ENCODE data around the gene CDC42BPA. TPM values are rescaled to one million over a fixed set of nuclear protein-coding genes. Genes with fewer than 3 reads are reported as not detected.

The CDC42BPA gene
- total RNA-seq, 4 donors from 2014 or later, result 49.0 to 102 (median 54.2) TPM

DNA sequence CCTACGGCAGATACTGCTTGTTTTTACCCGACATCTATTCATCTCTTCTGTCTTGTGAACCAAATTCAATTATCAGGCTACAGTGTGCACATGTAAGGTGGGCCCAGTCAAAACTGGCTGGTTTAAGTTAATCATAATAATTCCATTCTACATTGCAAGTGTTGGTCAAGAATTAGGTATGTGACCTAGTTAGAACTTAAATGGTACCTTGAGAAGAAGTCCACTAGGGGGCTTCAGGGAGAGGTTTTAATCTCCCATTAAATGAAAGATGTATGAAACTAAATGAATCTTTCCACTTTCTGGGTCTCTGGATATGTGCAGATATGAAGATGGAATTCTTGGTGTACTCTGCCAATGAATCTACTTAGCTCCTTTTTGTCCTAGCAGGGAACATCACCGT, 187.1 kb downstream of the CDC42BPA start:
- TF ChIP-seq POLR2A (IDR thresholded peaks at IDR 0.05) (no peak), POLR2AphosphoS5 (IDR thresholded peaks at IDR 0.05) (no peak), EP300 (IDR thresholded peaks at IDR 0.05; ENCODE audit: low read depth) (no peak)
- TF ChIP-seq, protein P1, sequence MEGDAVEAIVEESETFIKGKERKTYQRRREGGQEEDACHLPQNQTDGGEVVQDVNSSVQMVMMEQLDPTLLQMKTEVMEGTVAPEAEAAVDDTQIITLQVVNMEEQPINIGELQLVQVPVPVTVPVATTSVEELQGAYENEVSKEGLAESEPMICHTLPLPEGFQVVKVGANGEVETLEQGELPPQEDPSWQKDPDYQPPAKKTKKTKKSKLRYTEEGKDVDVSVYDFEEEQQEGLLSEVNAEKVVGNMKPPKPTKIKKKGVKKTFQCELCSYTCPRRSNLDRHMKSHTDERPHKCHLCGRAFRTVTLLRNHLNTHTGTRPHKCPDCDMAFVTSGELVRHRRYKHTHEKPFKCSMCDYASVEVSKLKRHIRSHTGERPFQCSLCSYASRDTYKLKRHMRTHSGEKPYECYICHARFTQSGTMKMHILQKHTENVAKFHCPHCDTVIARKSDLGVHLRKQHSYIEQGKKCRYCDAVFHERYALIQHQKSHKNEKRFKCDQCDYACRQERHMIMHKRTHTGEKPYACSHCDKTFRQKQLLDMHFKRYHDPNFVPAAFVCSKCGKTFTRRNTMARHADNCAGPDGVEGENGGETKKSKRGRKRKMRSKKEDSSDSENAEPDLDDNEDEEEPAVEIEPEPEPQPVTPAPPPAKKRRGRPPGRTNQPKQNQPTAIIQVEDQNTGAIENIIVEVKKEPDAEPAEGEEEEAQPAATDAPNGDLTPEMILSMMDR (IDR thresholded peaks at IDR 0.05), result peak; percentile 28 to 42 (median 34)
- Histone ChIP-seq H3K4me3 (no peak overlapping the region), H3K36me3 (peaks cover 0 to 9% (median 2%) of the 10 kb centered on the region in 4 donors), H3K4me1 (no peaks in the 10 kb centered on the region), H3K27me3 (no peaks in the 10 kb centered on the region), H3K27ac (no peak overlapping the region), H3K9me3 (no peaks in the 10 kb centered on the region)
- intact Hi-C loops (cut with DNase I; ENCODE audit: low total_unique reads), result no loop called here
- 84 to 87% methylated on average over 3 of the region's 3 CpGs for WGBS, 2 donors (ENCODE audit: low coverage in 1 of 2)
- in situ Hi-C loops (cut with MboI; ENCODE audit: low pct_ligation_motif_present in 1 of 4, low pct_unique_long_range_greater_than_20kb in 1 of 4, low sequenced_read_pairs in 3 of 4), result no loop called here
- DNase-seq, result no peak

DNA sequence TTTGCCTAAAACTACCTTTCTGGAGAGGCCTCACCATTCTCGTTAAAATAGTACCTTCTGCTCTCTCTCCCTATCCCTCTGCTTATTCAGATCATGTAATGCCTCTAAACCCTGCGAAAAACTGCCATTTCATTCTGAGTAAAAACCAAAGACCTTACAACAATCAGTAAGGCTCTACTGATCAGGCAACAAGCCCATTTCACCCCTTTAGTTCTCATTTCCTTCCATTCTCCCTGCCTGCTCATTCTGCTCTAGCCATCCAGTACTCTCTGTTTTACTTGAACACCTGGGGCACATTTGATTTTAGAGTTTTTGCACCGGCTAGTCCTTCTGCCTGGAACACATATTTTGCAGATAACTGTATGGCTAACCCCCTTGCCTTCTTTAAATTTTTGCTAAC, 190.4 kb downstream of the CDC42BPA start:
- Histone ChIP-seq H3K4me3 (no peak overlapping the region), H3K9me3 (no peaks in the 10 kb centered on the region), H3K27ac (no peak overlapping the region), H3K36me3 (peaks cover 0 to 9% (median 2%) of the 10 kb centered on the region in 4 donors), H3K4me1 (no peaks in the 10 kb centered on the region), H3K27me3 (no peaks in the 10 kb centered on the region)
- TF ChIP-seq, protein P1 (IDR thresholded peaks at IDR 0.05), result no peak
- no peak for TF ChIP-seq POLR2AphosphoS5 (IDR thresholded peaks at IDR 0.05)
- no peak for TF ChIP-seq EP300 (IDR thresholded peaks at IDR 0.05; ENCODE audit: low read depth)
- TF ChIP-seq POLR2A (IDR thresholded peaks at IDR 0.05), result no peak
- in situ Hi-C loops (cut with MboI; ENCODE audit: low pct_ligation_motif_present in 1 of 4, low pct_unique_long_range_greater_than_20kb in 1 of 4, low sequenced_read_pairs in 3 of 4) (no loop called here), intact Hi-C loops (cut with DNase I; ENCODE audit: low total_unique reads) (no loop called here)
- WGBS, 2 donors (ENCODE audit: low coverage in 1 of 2), result 79 to 90% methylated on average over 3 of the region's 3 CpGs
- DNase-seq, result no peak

DNA sequence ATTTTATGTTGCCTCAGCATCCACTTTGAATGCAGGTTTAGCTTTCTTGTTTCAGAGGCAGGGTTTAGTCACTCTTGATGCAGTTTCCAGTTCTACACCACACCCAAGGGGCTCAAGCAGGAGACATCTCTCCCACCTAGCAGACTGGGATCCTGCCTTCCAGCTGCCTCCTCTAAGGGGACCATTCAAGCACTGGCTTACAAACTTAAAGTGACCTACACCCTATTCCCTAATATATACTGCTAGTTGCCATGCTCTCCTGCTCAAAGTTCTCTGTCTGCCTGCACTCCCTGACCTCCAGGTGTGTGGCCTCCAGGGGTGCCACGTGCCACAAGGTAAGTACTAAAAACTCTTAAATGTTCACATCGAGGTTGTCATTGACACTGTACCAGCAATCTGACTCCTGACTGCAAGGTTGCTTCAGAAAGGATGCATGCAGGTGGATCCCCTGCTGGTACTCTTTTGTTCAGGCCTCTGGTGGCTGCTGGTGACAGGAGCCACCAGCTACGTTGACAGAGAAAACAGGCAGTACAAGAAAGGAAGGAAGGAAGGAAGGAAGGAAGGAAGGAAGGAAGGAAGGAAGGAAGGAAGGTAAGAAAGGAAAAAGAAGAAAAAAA, 192.3 kb downstream of the CDC42BPA start:
- no peak overlapping the region for H3K4me3 ChIP-seq
- H3K36me3 ChIP-seq, result peaks cover 0 to 9% (median 2%) of the 10 kb centered on the region in 4 donors
- H3K4me1 ChIP-seq, result no peaks in the 10 kb centered on the region
- no peak for TF ChIP-seq POLR2AphosphoS5 (IDR thresholded peaks at IDR 0.05)
- TF ChIP-seq POLR2A (IDR thresholded peaks at IDR 0.05), result no peak
- TF ChIP-seq, protein P1 (IDR thresholded peaks at IDR 0.05), result no peak
- no peak for TF ChIP-seq EP300 (IDR thresholded peaks at IDR 0.05; ENCODE audit: low read depth)
- no peaks in the 10 kb centered on the region for H3K9me3 ChIP-seq
- DNase-seq, result no peak
- intact Hi-C loops (cut with DNase I; ENCODE audit: low total_unique reads), result no loop called here
- WGBS, 2 donors (ENCODE audit: low coverage in 1 of 2), result 66% methylated on average over 3 of the region's 3 CpGs; no CpG with 5 or more reads in 1 of the 2 donors
- H3K27ac ChIP-seq, result no peak overlapping the region
- in situ Hi-C loops (cut with MboI; ENCODE audit: low pct_ligation_motif_present in 1 of 4, low pct_unique_long_range_greater_than_20kb in 1 of 4, low sequenced_read_pairs in 3 of 4), result no loop called here
- H3K27me3 ChIP-seq, result no peaks in the 10 kb centered on the region

DNA sequence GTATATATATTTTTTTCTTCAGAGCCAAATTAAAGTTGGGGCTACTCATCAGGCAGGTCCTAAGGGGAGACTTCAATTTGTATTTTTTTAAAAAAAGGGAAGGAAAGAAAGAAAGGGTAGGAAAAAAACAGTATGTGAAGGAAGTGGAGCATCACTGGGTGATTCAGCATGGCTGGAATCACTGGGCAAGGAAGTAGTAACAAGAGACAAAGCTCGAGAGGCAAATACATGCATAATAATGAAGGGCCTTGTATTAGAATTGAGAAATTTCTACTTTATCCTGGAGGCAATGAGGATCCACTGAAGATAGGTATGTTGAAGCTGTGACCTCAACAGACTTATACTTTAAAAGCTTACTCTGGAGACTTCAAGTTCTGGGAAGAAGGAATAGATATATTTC, 193.8 kb downstream of the CDC42BPA start:
- no peaks in the 10 kb centered on the region for H3K9me3 ChIP-seq
- no peak for DNase-seq
- peaks cover 0 to 9% (median 2%) of the 10 kb centered on the region in 4 donors for H3K36me3 ChIP-seq
- TF ChIP-seq EP300 (IDR thresholded peaks at IDR 0.05; ENCODE audit: low read depth) (no peak), POLR2AphosphoS5 (IDR thresholded peaks at IDR 0.05) (no peak), POLR2A (IDR thresholded peaks at IDR 0.05) (no peak)
- TF ChIP-seq, protein P1 (IDR thresholded peaks at IDR 0.05), result no peak
- H3K27ac ChIP-seq, result no peak overlapping the region
- intact Hi-C loops (cut with DNase I; ENCODE audit: low total_unique reads), result no loop called here
- in situ Hi-C loops (cut with MboI; ENCODE audit: low pct_ligation_motif_present in 1 of 4, low pct_unique_long_range_greater_than_20kb in 1 of 4, low sequenced_read_pairs in 3 of 4), result no loop called here
- H3K4me3 ChIP-seq, result no peak overlapping the region
- 77 to 90% methylated on average over 1 of the region's 1 CpG for WGBS, 2 donors (ENCODE audit: low coverage in 1 of 2)
- no peaks in the 10 kb centered on the region for H3K27me3 ChIP-seq
- H3K4me1 ChIP-seq, result no peaks in the 10 kb centered on the region
